ENCODE measurements around the gene TRERF1.
A peak's percentile ranks its signal among the peaks of the same experiment; 100 is the strongest.

TRERF1 gene

DNA sequence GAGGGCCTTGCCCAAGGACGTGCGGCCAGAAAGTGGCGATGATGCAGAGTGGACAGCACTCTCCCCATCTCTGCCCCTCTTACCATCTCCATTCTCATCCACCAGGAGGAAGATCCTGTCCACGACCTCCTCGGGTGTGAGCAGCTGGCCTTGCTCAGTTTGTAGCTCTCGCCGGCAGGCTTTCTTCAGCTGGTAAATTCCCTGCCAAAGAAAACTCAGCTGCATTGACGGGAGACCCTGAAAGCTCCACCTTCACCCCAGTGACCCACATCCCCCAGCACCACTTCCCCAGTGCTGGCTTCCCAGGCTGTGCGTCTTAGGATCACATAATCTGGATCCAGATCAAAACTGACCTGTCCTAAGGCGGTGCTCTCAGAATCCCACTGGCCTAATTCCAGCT lies 266.1 kb downstream of the TRERF1 start (continued):
- TF ChIP-seq, protein P1, sequence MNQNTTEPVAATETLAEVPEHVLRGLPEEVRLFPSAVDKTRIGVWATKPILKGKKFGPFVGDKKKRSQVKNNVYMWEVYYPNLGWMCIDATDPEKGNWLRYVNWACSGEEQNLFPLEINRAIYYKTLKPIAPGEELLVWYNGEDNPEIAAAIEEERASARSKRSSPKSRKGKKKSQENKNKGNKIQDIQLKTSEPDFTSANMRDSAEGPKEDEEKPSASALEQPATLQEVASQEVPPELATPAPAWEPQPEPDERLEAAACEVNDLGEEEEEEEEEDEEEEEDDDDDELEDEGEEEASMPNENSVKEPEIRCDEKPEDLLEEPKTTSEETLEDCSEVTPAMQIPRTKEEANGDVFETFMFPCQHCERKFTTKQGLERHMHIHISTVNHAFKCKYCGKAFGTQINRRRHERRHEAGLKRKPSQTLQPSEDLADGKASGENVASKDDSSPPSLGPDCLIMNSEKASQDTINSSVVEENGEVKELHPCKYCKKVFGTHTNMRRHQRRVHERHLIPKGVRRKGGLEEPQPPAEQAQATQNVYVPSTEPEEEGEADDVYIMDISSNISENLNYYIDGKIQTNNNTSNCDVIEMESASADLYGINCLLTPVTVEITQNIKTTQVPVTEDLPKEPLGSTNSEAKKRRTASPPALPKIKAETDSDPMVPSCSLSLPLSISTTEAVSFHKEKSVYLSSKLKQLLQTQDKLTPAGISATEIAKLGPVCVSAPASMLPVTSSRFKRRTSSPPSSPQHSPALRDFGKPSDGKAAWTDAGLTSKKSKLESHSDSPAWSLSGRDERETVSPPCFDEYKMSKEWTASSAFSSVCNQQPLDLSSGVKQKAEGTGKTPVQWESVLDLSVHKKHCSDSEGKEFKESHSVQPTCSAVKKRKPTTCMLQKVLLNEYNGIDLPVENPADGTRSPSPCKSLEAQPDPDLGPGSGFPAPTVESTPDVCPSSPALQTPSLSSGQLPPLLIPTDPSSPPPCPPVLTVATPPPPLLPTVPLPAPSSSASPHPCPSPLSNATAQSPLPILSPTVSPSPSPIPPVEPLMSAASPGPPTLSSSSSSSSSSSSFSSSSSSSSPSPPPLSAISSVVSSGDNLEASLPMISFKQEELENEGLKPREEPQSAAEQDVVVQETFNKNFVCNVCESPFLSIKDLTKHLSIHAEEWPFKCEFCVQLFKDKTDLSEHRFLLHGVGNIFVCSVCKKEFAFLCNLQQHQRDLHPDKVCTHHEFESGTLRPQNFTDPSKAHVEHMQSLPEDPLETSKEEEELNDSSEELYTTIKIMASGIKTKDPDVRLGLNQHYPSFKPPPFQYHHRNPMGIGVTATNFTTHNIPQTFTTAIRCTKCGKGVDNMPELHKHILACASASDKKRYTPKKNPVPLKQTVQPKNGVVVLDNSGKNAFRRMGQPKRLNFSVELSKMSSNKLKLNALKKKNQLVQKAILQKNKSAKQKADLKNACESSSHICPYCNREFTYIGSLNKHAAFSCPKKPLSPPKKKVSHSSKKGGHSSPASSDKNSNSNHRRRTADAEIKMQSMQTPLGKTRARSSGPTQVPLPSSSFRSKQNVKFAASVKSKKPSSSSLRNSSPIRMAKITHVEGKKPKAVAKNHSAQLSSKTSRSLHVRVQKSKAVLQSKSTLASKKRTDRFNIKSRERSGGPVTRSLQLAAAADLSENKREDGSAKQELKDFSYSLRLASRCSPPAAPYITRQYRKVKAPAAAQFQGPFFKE (tag by site-specific recombination; IDR thresholded peaks at IDR 0.05; ENCODE audit: borderline replicate concordance): no peak
- TF ChIP-seq ZNF169 (tag by site-specific recombination; IDR thresholded peaks at IDR 0.05) (no peak), HOXD13 (CRISPR knock-in tag; IDR thresholded peaks at IDR 0.05; ENCODE audit: borderline replicate concordance) (no peak)

DNA sequence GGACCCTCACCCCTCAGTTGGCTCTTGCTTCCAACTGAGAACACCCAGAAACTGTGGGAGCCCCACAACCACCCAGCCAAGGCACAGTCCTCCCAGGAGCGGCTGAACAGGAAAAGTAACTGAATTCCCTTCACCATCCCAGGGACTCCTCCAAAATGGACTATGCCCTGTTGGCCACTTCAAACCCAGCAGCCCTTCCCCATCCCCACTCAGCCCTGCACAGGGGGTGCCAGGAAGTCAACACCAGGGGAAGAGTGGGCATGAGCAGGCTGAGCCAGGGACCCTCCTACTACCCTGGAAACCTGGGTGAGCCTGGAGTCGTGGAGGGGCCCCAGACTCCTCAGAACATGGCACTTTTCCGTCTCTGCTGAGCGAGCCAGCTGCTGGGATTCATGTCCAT lies 267.3 kb downstream of the TRERF1 start:
- no peak overlapping the region for H3K27ac ChIP-seq (ENCODE audit: extremely low read depth, low read depth, low read length)
- no peak overlapping the region for H3K4me3 ChIP-seq (ENCODE audit: low read depth, low read length)
- no peaks in the 10 kb centered on the region for H3K36me3 ChIP-seq (ENCODE audit: control insufficient read depth in 2 of 2, insufficient read depth in 1 of 2, low read length in 2 of 2)
- CTCF ChIA-PET: interaction anchor here (1.9 kb wide), 1 partner anchor 30 kb away, joined by 13 read pairs; no protein-coding TSS in a partner anchor
- POLR2A ChIA-PET: no interaction called here
- no peaks in the 10 kb centered on the region for H3K4me1 ChIP-seq (ENCODE audit: control insufficient read depth, insufficient read depth, low read length)
- TF ChIP-seq ZNF654 (tag by site-specific recombination; IDR thresholded peaks at IDR 0.05; ENCODE audit: low read depth) (no peak), ZNF302 (tag by site-specific recombination; IDR thresholded peaks at IDR 0.05; ENCODE audit: low read depth) (no peak)
- no peaks in the 10 kb centered on the region for H3K9me3 ChIP-seq (ENCODE audit: control insufficient read depth, insufficient read depth, low read depth, low read length)

DNA sequence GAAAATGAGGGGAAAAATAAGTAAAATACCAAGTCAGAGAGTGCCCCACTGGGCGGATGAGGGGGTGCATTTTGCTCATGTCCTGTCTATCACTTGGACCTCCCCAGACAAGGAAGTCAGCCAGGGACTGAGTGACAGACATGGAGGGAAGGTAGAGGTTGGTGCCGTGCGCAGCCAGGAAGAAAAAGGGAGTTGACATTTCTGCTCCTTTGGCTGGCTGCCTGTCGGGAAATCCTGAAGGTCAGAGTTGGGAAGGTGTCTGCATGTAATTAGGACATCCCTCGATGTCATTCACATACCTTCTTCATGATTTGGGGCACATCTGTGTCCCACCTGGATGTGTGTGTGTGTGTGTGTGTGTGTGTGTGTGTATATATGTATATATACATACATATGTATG lies 269.6 kb downstream of the TRERF1 start:
- Histone ChIP-seq H3K27ac (ENCODE audit: extremely low read depth, low read depth, low read length) (no peak overlapping the region), H3K9me3 (ENCODE audit: control insufficient read depth, insufficient read depth, low read depth, low read length) (no peaks in the 10 kb centered on the region), H3K4me3 (ENCODE audit: low read depth, low read length) (no peak overlapping the region), H3K4me1 (ENCODE audit: control insufficient read depth, insufficient read depth, low read length) (no peaks in the 10 kb centered on the region), H3K36me3 (ENCODE audit: control insufficient read depth in 2 of 2, insufficient read depth in 1 of 2, low read length in 2 of 2) (no peaks in the 10 kb centered on the region)
- ChIA-PET POLR2A (interaction anchor here (0.6 kb wide), 1 partner anchor 45 kb away, joined by 7 read pairs; no protein-coding TSS in a partner anchor), CTCF (interaction anchor here (0.6 kb wide), 1 partner anchor 46 kb away, joined by 3 read pairs; no protein-coding TSS in a partner anchor)
- no peak for TF ChIP-seq ZNF561 (tag by site-specific recombination; IDR thresholded peaks at IDR 0.05; ENCODE audit: borderline replicate concordance)
- TF ChIP-seq, protein P2, sequence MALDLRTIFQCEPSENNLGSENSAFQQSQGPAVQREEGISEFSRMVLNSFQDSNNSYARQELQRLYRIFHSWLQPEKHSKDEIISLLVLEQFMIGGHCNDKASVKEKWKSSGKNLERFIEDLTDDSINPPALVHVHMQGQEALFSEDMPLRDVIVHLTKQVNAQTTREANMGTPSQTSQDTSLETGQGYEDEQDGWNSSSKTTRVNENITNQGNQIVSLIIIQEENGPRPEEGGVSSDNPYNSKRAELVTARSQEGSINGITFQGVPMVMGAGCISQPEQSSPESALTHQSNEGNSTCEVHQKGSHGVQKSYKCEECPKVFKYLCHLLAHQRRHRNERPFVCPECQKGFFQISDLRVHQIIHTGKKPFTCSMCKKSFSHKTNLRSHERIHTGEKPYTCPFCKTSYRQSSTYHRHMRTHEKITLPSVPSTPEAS (tag by site-specific recombination; IDR thresholded peaks at IDR 0.05): peak; percentile 29; the same call in 1 of the 2 replicates

DNA sequence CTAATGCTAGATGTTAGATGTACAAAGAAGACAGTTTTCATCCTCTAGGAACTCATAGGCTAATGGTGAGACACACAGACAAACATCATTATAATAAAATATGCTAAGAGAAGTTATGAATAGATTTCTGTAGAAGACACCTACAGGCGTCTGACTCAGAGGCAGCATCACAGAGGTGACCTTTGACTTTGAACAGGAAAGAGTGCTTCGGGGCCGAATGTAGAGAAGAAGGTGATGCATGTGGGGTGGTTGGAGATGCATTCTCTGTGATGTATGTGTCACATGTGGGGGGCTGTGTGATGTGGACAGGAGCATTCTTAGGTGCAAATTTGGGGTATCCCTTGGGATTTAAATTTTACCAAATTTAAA lies 271.8 kb downstream of the TRERF1 start:
- H3K27ac ChIP-seq (ENCODE audit: extremely low read depth, low read depth, low read length): no peak overlapping the region
- TF ChIP-seq ZNF202 (tag by site-specific recombination; IDR thresholded peaks at IDR 0.05; ENCODE audit: borderline replicate concordance) (no peak), ZNF221 (tag by site-specific recombination; IDR thresholded peaks at IDR 0.05; ENCODE audit: borderline replicate concordance) (no peak), EGR2 (tag by site-specific recombination; IDR thresholded peaks at IDR 0.05; ENCODE audit: low read depth) (no peak)
- TF ChIP-seq, protein P3, sequence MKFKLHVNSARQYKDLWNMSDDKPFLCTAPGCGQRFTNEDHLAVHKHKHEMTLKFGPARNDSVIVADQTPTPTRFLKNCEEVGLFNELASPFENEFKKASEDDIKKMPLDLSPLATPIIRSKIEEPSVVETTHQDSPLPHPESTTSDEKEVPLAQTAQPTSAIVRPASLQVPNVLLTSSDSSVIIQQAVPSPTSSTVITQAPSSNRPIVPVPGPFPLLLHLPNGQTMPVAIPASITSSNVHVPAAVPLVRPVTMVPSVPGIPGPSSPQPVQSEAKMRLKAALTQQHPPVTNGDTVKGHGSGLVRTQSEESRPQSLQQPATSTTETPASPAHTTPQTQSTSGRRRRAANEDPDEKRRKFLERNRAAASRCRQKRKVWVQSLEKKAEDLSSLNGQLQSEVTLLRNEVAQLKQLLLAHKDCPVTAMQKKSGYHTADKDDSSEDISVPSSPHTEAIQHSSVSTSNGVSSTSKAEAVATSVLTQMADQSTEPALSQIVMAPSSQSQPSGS (tag by site-specific recombination; IDR thresholded peaks at IDR 0.05; ENCODE audit: low read depth): no peak
- POLR2A ChIA-PET: no interaction called here
- CTCF ChIA-PET: interaction anchor here (0.6 to 0.9 kb wide), 2 partner anchors 35 to 317 kb away, joined by 3 to 5 read pairs; no protein-coding TSS in a partner anchor
- no peak overlapping the region for H3K4me3 ChIP-seq (ENCODE audit: low read depth, low read length)
- H3K4me1 ChIP-seq (ENCODE audit: control insufficient read depth, insufficient read depth, low read length): no peaks in the 10 kb centered on the region
- H3K36me3 ChIP-seq (ENCODE audit: control insufficient read depth in 2 of 2, insufficient read depth in 1 of 2, low read length in 2 of 2): no peaks in the 10 kb centered on the region
- no peaks in the 10 kb centered on the region for H3K9me3 ChIP-seq (ENCODE audit: control insufficient read depth, insufficient read depth, low read depth, low read length)
